K562 (cell line): ENCODE results near the gene ADORA2B. TPM values are rescaled to one million over a fixed set of nuclear protein-coding genes. Genes with fewer than 3 reads are reported as not detected.

ENCODE experiments used
- CBX3 ChIP-seq, 2 experiments: IDR thresholded peaks; 1 replicate in 1 of 2; 2 replicates in 1 of 2; pipeline ENCODE4 v1.6.1; 2012; ENCODE audit warnings: inconsistent platforms in 2 of 2, low read length in 2 of 2, borderline replicate concordance in 1 of 2, control low read depth in 1 of 2
- CXXC5 ChIP-seq: fragments of 250-450 bp; sonication (Bioruptor Pico); IDR thresholded peaks from 2 replicates; pipeline ENCODE4 v1.8.0; 2022; ENCODE audit warnings: inconsistent platforms, mild to moderate bottlenecking, moderate library complexity
- HMG20A ChIP-seq: fragments of 450-650 bp; formaldehyde crosslinking; conservative IDR thresholded peaks from 2 replicates; pipeline ENCODE4 v1.4.0; 2020; ENCODE audit warnings: mild to moderate bottlenecking, mixed read lengths
- LCOR ChIP-seq: sonication (generic); formaldehyde crosslinking; IDR thresholded peaks from 2 replicates; pipeline ENCODE4 v1.8.0; 2022; ENCODE audit warnings: mild to moderate bottlenecking, missing genetic modification reagents
- MED1 ChIP-seq: sonication (generic); formaldehyde crosslinking; IDR thresholded peaks from 2 replicates; pipeline ENCODE4 v1.8.1; 2023; ENCODE audit warnings: missing genetic modification reagents, borderline replicate concordance
- MEF2A ChIP-seq: IDR thresholded peaks from 2 replicates; pipeline ENCODE4 v1.6.1; 2011; ENCODE audit warnings: low read depth, mild to moderate bottlenecking, low read length, moderate library complexity; ENCODE audit not compliant: control insufficient read depth
- MYC ChIP-seq, 2 experiments: fragments of 250-450 bp in 1 of 2; sonication (Bioruptor Pico) in 1 of 2; IDR thresholded peaks; 2 replicates each; pipeline versions ENCODE4 v1.5.1 to v1.6.1; 2012 to 2021; ENCODE audit warnings: low read depth in 2 of 2, borderline replicate concordance in 1 of 2, improper control_type of control experiment in 1 of 2, low read length in 1 of 2, mild to moderate bottlenecking in 1 of 2, moderate library complexity in 1 of 2
- SLC30A9 ChIP-seq: fragments of 250-450 bp; sonication (Bioruptor Pico); IDR thresholded peaks from 2 replicates; pipeline ENCODE4 v1.8.0; 2022; ENCODE audit warnings: mild to moderate bottlenecking, moderate library complexity
- ZBTB11 ChIP-seq, 3 experiments: fragments of 200-800 bp in 1 of 3; fragments of 250-450 bp in 1 of 3; fragments of 450-650 bp in 1 of 3; sonication (Bioruptor Pico) in 1 of 3; sonication (Bioruptor generic) in 1 of 3; formaldehyde crosslinking in 1 of 3; IDR thresholded peaks; 2 replicates each; pipeline versions ENCODE4 v1.6.1 to v1.8.0; 2016 to 2022; ENCODE audit warnings: mild to moderate bottlenecking in 2 of 3, missing genetic modification characterization in 2 of 3, missing compliant biosample characterization in 1 of 3, moderate library complexity in 1 of 3
- polyA plus RNA-seq, 8 experiments: library from polyadenylated mRNA; depleted of rRNA in 4 of 8; stranded (reverse) in 5 of 8; unstranded in 3 of 8; fragments of >200 nt; fragmentation: Nextera tagmentation in 2 of 8; fragmentation: Illumina TruSeq in 1 of 8; extraction: Ambion mirVana in 2 of 8; extraction: Trizol in 1 of 8; gene quantifications; 2 replicates each; pipeline versions ENCODE4 v1.2.1 to v1.2.3, GENCODE V29; 2011 to 2014; ENCODE audit warnings: inconsistent platforms in 1 of 8, missing spikeins in 1 of 8
- total RNA-seq, 7 experiments: library from RNA; depleted of rRNA in 6 of 7; stranded (reverse); fragments of >200 nt in 6 of 7; fragmentation: Illumina TruSeq in 2 of 7; extraction: Trizol in 2 of 7; gene quantifications; 2 replicates each; pipeline versions ENCODE4 v1.2.1 to v1.2.3, GENCODE V29; 2011 to 2021; ENCODE audit warnings: low replicate concordance in 1 of 7
- TF ChIP-seq, protein P1 (sequence below): fragments of 200-600 bp; sonication (generic); IDR thresholded peaks from one replicate; pipeline ENCODE4 v1.6.1; 2012; ENCODE audit warnings: mild to moderate bottlenecking, low read depth, low read length, inconsistent platforms

ADORA2B gene
- total and polyA plus RNA-seq, 9 of the 15 experiments (the other 6 are each of a cell fraction or from before 2014, with no cell fraction given): 6.4 to 16.6 (median 10.5) TPM

DNA sequence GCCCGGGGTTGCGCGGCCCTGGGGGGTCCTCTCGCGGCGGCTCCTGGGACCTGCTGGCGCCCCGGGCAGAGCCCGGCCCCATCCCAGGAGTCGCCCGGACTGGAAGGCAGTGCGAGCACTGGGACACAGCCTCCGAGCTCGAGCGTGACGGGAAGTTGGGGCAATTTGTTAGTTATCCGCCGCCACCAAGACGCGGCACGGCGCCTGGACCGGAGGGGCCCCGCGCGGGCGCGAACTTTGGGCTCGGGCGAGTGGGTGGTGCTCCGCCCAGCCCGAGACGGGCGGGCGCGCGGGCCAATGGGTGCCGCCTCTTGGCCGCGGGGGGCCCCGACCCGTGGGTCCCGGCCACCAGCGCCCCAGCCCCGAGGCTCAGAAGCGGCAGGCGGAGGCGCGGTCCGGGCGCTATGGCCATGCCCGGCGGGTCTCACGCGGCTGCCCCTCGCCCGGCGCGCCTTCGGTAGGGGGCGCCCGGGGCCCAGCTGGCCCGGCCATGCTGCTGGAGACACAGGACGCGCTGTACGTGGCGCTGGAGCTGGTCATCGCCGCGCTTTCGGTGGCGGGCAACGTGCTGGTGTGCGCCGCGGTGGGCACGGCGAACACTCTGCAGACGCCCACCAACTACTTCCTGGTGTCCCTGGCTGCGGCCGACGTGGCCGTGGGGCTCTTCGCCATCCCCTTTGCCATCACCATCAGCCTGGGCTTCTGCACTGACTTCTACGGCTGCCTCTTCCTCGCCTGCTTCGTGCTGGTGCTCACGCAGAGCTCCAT, at the start of gene ADORA2B (continued):
- TF ChIP-seq SLC30A9: no peak
- no peak for TF ChIP-seq MEF2A
- no peak for TF ChIP-seq MED1
- TF ChIP-seq, protein P1, sequence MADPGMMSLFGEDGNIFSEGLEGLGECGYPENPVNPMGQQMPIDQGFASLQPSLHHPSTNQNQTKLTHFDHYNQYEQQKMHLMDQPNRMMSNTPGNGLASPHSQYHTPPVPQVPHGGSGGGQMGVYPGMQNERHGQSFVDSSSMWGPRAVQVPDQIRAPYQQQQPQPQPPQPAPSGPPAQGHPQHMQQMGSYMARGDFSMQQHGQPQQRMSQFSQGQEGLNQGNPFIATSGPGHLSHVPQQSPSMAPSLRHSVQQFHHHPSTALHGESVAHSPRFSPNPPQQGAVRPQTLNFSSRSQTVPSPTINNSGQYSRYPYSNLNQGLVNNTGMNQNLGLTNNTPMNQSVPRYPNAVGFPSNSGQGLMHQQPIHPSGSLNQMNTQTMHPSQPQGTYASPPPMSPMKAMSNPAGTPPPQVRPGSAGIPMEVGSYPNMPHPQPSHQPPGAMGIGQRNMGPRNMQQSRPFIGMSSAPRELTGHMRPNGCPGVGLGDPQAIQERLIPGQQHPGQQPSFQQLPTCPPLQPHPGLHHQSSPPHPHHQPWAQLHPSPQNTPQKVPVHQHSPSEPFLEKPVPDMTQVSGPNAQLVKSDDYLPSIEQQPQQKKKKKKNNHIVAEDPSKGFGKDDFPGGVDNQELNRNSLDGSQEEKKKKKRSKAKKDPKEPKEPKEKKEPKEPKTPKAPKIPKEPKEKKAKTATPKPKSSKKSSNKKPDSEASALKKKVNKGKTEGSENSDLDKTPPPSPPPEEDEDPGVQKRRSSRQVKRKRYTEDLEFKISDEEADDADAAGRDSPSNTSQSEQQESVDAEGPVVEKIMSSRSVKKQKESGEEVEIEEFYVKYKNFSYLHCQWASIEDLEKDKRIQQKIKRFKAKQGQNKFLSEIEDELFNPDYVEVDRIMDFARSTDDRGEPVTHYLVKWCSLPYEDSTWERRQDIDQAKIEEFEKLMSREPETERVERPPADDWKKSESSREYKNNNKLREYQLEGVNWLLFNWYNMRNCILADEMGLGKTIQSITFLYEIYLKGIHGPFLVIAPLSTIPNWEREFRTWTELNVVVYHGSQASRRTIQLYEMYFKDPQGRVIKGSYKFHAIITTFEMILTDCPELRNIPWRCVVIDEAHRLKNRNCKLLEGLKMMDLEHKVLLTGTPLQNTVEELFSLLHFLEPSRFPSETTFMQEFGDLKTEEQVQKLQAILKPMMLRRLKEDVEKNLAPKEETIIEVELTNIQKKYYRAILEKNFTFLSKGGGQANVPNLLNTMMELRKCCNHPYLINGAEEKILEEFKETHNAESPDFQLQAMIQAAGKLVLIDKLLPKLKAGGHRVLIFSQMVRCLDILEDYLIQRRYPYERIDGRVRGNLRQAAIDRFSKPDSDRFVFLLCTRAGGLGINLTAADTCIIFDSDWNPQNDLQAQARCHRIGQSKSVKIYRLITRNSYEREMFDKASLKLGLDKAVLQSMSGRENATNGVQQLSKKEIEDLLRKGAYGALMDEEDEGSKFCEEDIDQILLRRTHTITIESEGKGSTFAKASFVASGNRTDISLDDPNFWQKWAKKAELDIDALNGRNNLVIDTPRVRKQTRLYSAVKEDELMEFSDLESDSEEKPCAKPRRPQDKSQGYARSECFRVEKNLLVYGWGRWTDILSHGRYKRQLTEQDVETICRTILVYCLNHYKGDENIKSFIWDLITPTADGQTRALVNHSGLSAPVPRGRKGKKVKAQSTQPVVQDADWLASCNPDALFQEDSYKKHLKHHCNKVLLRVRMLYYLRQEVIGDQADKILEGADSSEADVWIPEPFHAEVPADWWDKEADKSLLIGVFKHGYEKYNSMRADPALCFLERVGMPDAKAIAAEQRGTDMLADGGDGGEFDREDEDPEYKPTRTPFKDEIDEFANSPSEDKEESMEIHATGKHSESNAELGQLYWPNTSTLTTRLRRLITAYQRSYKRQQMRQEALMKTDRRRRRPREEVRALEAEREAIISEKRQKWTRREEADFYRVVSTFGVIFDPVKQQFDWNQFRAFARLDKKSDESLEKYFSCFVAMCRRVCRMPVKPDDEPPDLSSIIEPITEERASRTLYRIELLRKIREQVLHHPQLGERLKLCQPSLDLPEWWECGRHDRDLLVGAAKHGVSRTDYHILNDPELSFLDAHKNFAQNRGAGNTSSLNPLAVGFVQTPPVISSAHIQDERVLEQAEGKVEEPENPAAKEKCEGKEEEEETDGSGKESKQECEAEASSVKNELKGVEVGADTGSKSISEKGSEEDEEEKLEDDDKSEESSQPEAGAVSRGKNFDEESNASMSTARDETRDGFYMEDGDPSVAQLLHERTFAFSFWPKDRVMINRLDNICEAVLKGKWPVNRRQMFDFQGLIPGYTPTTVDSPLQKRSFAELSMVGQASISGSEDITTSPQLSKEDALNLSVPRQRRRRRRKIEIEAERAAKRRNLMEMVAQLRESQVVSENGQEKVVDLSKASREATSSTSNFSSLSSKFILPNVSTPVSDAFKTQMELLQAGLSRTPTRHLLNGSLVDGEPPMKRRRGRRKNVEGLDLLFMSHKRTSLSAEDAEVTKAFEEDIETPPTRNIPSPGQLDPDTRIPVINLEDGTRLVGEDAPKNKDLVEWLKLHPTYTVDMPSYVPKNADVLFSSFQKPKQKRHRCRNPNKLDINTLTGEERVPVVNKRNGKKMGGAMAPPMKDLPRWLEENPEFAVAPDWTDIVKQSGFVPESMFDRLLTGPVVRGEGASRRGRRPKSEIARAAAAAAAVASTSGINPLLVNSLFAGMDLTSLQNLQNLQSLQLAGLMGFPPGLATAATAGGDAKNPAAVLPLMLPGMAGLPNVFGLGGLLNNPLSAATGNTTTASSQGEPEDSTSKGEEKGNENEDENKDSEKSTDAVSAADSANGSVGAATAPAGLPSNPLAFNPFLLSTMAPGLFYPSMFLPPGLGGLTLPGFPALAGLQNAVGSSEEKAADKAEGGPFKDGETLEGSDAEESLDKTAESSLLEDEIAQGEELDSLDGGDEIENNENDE: no peak
- TF ChIP-seq MYC (IDR thresholded peaks at IDR 0.05; ENCODE audit: low read depth, low read length): peak; percentile 82
- no peak for TF ChIP-seq MYC (CRISPR knock-in tag; IDR thresholded peaks at IDR 0.05; ENCODE audit: borderline replicate concordance, low read depth)
- TF ChIP-seq CXXC5 (CRISPR knock-in tag): peak; percentile 79
- TF ChIP-seq LCOR: no peak
- no peak for TF ChIP-seq HMG20A
- peak in 1 of 2 experiments; percentile 29; a peak in 1 of 3 replicates for TF ChIP-seq CBX3 (IDR thresholded peaks at IDR 0.05; ENCODE audit: borderline replicate concordance in 1 of 2, low read length in 2 of 2)
- no peak for TF ChIP-seq ZBTB11 (CRISPR knock-in tag; IDR thresholded peaks at IDR 0.05)
